NB4 (cell line): ENCODE data around the gene TANC2.

Source experiments
- MYC ChIP-seq: IDR thresholded peaks from 2 replicates; pipeline ENCODE4 v1.6.1; 2011; ENCODE audit warnings: low read depth, low read length
- POLR2A ChIP-seq: IDR thresholded peaks from 2 replicates; pipeline ENCODE4 v1.6.1; 2011; ENCODE audit warnings: mild to moderate bottlenecking; ENCODE audit not compliant: insufficient read length; ENCODE audit errors: extremely low read depth
- TF ChIP-seq, protein P1 (sequence below): IDR thresholded peaks from one replicate; pipeline ENCODE4 v1.5.1; 2012; ENCODE audit warnings: low read depth, low read length
- TF ChIP-seq, protein P2 (sequence below): IDR thresholded peaks from 2 replicates; pipeline ENCODE4 v1.6.1; 2011; ENCODE audit warnings: low read depth, low read length

DNA sequence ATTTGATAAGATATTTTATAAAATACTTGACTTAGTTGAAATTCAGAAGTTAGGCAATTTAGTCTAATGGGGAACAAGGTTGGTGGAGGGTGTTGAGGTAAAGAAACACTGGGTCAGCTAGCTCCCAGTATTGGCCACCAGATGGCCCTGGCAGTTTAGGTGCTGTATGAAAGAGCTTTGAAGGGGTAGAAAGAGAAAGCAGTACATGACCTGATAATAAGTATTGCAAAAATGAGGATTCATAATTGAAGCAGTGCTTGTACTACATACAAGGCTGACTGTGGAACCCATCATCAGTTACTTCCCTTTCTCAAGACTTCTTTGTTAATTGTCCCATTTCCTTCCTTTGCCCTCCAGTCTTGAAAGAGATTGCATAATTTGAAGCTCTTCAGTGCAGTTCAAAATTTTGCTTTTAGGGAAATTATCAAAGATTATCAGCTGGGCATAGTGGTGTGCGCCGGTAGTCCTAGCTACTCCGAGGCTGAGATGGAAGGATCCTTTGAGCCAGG lies 29.4 kb downstream of the TANC2 start:
- TF ChIP-seq POLR2A: no peak
- TF ChIP-seq, protein P1, sequence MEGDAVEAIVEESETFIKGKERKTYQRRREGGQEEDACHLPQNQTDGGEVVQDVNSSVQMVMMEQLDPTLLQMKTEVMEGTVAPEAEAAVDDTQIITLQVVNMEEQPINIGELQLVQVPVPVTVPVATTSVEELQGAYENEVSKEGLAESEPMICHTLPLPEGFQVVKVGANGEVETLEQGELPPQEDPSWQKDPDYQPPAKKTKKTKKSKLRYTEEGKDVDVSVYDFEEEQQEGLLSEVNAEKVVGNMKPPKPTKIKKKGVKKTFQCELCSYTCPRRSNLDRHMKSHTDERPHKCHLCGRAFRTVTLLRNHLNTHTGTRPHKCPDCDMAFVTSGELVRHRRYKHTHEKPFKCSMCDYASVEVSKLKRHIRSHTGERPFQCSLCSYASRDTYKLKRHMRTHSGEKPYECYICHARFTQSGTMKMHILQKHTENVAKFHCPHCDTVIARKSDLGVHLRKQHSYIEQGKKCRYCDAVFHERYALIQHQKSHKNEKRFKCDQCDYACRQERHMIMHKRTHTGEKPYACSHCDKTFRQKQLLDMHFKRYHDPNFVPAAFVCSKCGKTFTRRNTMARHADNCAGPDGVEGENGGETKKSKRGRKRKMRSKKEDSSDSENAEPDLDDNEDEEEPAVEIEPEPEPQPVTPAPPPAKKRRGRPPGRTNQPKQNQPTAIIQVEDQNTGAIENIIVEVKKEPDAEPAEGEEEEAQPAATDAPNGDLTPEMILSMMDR: peak; percentile 70
- TF ChIP-seq, protein P2, sequence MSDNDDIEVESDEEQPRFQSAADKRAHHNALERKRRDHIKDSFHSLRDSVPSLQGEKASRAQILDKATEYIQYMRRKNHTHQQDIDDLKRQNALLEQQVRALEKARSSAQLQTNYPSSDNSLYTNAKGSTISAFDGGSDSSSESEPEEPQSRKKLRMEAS: no peak
- no peak for TF ChIP-seq MYC
